HepG2 (cell line): ENCODE data around the gene LIMCH1. TPM values are rescaled to one million over a fixed set of nuclear protein-coding genes. Genes with fewer than 3 reads are reported as not detected.

Experiments used
- ATAC-seq: fragments of 200-7000 bp; cut with Tn5 transposase; 3 replicates; pipeline ENCODE4 v1.9.1; 2020; ENCODE audit warnings: mild to moderate bottlenecking, moderate library complexity
- BruUV-seq: library from RNA; stranded (reverse); fragments of 400-500 nt; replicated peaks from 2 replicates; lab custom pipeline; 2021; lab: Mats Ljungman, UMichigan
- CTCF ChIA-PET: fragments of 300-600 bp; formaldehyde crosslinking; extraction: SDS; loops from one replicate; lab custom pipeline; 2021; ENCODE audit warnings: low total read pairs, inconsistent platforms, low intra/inter-chr PET ratio; lab: Yijun Ruan, JAX
- POLR2A ChIA-PET: fragments of 350-600 bp; sonication (Branson Sonifier 250); formaldehyde crosslinking; loops from one replicate; lab custom pipeline; 2020; ENCODE audit warnings: antibody characterized with exemption, inconsistent platforms; lab: Yijun Ruan, JAX
- DNase-seq: peaks from one replicate; pipeline ENCODE4 v3.0.0-alpha.2; 2015; ENCODE audit warnings: low spot score
- FAIRE-seq: peaks from 3 replicates; lab custom pipeline; 2011; peaks lifted over from hg19 to GRCh38; lab: Jason Lieb, UNC
- H2AFZ ChIP-seq: one replicate; pipeline ENCODE4 v1.6.1; 2011; ENCODE audit warnings: low read length, inconsistent platforms
- H3K27ac ChIP-seq: fragments of 300-600 bp; 3 replicates; pipeline ENCODE4 v1.8.0; 2011; ENCODE audit warnings: mixed run types, mild to moderate bottlenecking, mixed read lengths, low read length, inconsistent platforms; ENCODE audit not compliant: insufficient read depth; ENCODE audit errors: extremely low read length
- H3K27me3 ChIP-seq, 2 experiments: fragments of 200-600 bp in 1 of 2; 2 replicates in 1 of 2; 3 replicates in 1 of 2; pipeline versions ENCODE4 v1.6.0 to v1.8.0; 2011; ENCODE audit warnings: low read length in 2 of 2, mild to moderate bottlenecking in 2 of 2, moderate library complexity in 2 of 2, inconsistent platforms in 1 of 2; ENCODE audit not compliant: insufficient read depth in 2 of 2, control insufficient read depth in 1 of 2
- H3K36me3 ChIP-seq, 2 experiments: fragments of 200-600 bp in 1 of 2; replicated peaks in 1 of 2; 2 replicates in 1 of 2; 3 replicates in 1 of 2; pipeline versions ENCODE4 v1.5.1 to v1.8.0; 2011; ENCODE audit warnings: low read length in 2 of 2, inconsistent platforms in 1 of 2; ENCODE audit not compliant: insufficient read depth in 2 of 2, control insufficient read depth in 1 of 2
- H3K4me1 ChIP-seq: 2 replicates; pipeline ENCODE4 v1.5.1; 2012; ENCODE audit warnings: low read length, inconsistent platforms; ENCODE audit not compliant: insufficient read depth
- H3K4me2 ChIP-seq: 2 replicates; pipeline ENCODE4 v1.6.0; 2011; ENCODE audit warnings: low read depth, low read length, inconsistent platforms
- H3K4me3 ChIP-seq, 3 experiments: fragments of 200-600 bp in 1 of 3; sonication (generic), shearing (Covaris generic) in 1 of 3; replicated peaks in 1 of 3; 2 replicates each; pipeline ENCODE4 v1.5.1; 2011 to 2016; ENCODE audit warnings: low read length in 3 of 3, inconsistent platforms in 2 of 3, low read depth in 2 of 3, mild to moderate bottlenecking in 2 of 3, control low read depth in 1 of 3, mixed read lengths in 1 of 3; ENCODE audit not compliant: insufficient read depth in 1 of 3
- H3K79me2 ChIP-seq: one replicate; pipeline ENCODE4 v1.6.1; 2011; ENCODE audit warnings: low read length, inconsistent platforms; ENCODE audit not compliant: insufficient read depth
- H3K9ac ChIP-seq: 2 replicates; pipeline ENCODE4 v1.6.0; 2011; ENCODE audit warnings: mild to moderate bottlenecking, low read depth, low read length, inconsistent platforms; ENCODE audit not compliant: insufficient read depth
- H3K9me3 ChIP-seq: 2 replicates; pipeline ENCODE4 v1.5.1; 2012; ENCODE audit warnings: mild to moderate bottlenecking, low read length
- H4K20me1 ChIP-seq: 2 replicates; pipeline ENCODE4 v1.6.0; 2011; ENCODE audit warnings: inconsistent platforms, mild to moderate bottlenecking, low read length, moderate library complexity; ENCODE audit not compliant: insufficient read depth
- ASH2L ChIP-seq: fragments of 300-600, 200-600 bp; sonication (generic); IDR thresholded peaks from 2 replicates; pipeline ENCODE4 v1.7.0; 2017; ENCODE audit warnings: low read depth, mild to moderate bottlenecking, moderate library complexity, mixed read lengths, low read length; ENCODE audit not compliant: insufficient read length
- FOSL1 ChIP-seq: sonication (generic); formaldehyde crosslinking; IDR thresholded peaks from 2 replicates; pipeline ENCODE4 v1.9.0; 2021; ENCODE audit warnings: missing genetic modification reagents, borderline replicate concordance
- HMGXB3 ChIP-seq: sonication (generic); formaldehyde crosslinking; IDR thresholded peaks from 2 replicates; pipeline ENCODE4 v1.4.0; 2020; ENCODE audit warnings: missing genetic modification reagents, borderline replicate concordance
- JARID2 ChIP-seq: sonication (generic); formaldehyde crosslinking; IDR thresholded peaks from 2 replicates; pipeline ENCODE4 v1.8.1; 2023; ENCODE audit warnings: missing genetic modification reagents, inconsistent platforms; ENCODE audit not compliant: insufficient replicate concordance
- MIER3 ChIP-seq: IDR thresholded peaks from 2 replicates; pipeline ENCODE4 v1.6.1; 2016; ENCODE audit warnings: missing compliant biosample characterization, borderline replicate concordance
- NONO ChIP-seq, 2 experiments: fragments of 450-650 bp in 1 of 2; sonication (generic) in 1 of 2; formaldehyde crosslinking in 1 of 2; IDR thresholded peaks in 1 of 2; conservative IDR thresholded peaks in 1 of 2; 2 replicates each; pipeline versions ENCODE4 v1.6.1 to v1.8.0; 2017 to 2022; ENCODE audit warnings: mild to moderate bottlenecking in 1 of 2, missing genetic modification reagents in 1 of 2, moderate library complexity in 1 of 2
- RFX3 ChIP-seq: IDR thresholded peaks from 2 replicates; pipeline ENCODE4 v1.6.1; 2016; ENCODE audit warnings: missing biosample characterization, missing genetic modification reagents
- RFXANK ChIP-seq: IDR thresholded peaks from 2 replicates; pipeline ENCODE4 v1.6.1; 2016
- SOX5 ChIP-seq: IDR thresholded peaks from 2 replicates; pipeline ENCODE4 v1.6.1; 2016; ENCODE audit warnings: borderline replicate concordance
- SSRP1 ChIP-seq: IDR thresholded peaks from 2 replicates; pipeline ENCODE4 v1.6.1; 2016; ENCODE audit warnings: control low read depth
- TAF1 ChIP-seq: sonication (generic); formaldehyde crosslinking; IDR thresholded peaks from 2 replicates; pipeline ENCODE4 v1.4.0; 2020; ENCODE audit warnings: missing genetic modification reagents
- THYN1 ChIP-seq: sonication (generic); formaldehyde crosslinking; IDR thresholded peaks from 2 replicates; pipeline ENCODE4 v1.8.1; 2023; ENCODE audit warnings: low read depth, mild to moderate bottlenecking, moderate library complexity, missing genetic modification reagents, borderline replicate concordance
- ZBTB7B ChIP-seq: sonication (generic); formaldehyde crosslinking; IDR thresholded peaks from 2 replicates; pipeline ENCODE4 v1.4.0; 2020; ENCODE audit warnings: missing genetic modification reagents
- ZNF343 ChIP-seq: sonication (generic); formaldehyde crosslinking; IDR thresholded peaks from 2 replicates; pipeline ENCODE4 v1.4.0; 2020; ENCODE audit warnings: mild to moderate bottlenecking, missing genetic modification reagents
- ZNF567 ChIP-seq: sonication (generic); formaldehyde crosslinking; IDR thresholded peaks from 2 replicates; pipeline ENCODE4 v1.8.1; 2023; ENCODE audit warnings: mild to moderate bottlenecking, missing genetic modification reagents, borderline replicate concordance
- ZNF614 ChIP-seq: IDR thresholded peaks from 2 replicates; pipeline ENCODE4 v1.6.1; 2018; ENCODE audit warnings: missing biosample characterization, missing genetic modification reagents, inconsistent platforms, borderline replicate concordance
- ZSCAN21 ChIP-seq: sonication (generic); formaldehyde crosslinking; IDR thresholded peaks from 2 replicates; pipeline ENCODE4 v1.8.0; 2022; ENCODE audit warnings: mild to moderate bottlenecking, missing genetic modification reagents, moderate library complexity, borderline replicate concordance
- ZSCAN9 ChIP-seq: IDR thresholded peaks from 2 replicates; pipeline ENCODE4 v1.6.1; 2016; ENCODE audit warnings: borderline replicate concordance
- whole genome bisulfite sequencing: methylation state at CpG from one replicate; pipeline ENCODE4 v1.1.6; 2017; ENCODE audit warnings: low lambda C conversion rate; 5-methylcytosine and 5-hydroxymethylcytosine counted together
- in situ Hi-C: cut with HindIII; loops from 2 replicates; pipeline ENCODE4 v1.10.0; 2017; ENCODE audit warnings: low pct_unique_long_range_greater_than_20kb; ENCODE audit not compliant: extremely low pct_ligation_motif_present
- intact Hi-C: fragments of 100-400 bp; cut with micrococcal nuclease; formaldehyde crosslinking; loops from one replicate; pipeline ENCODE4 v1.10.0; 2022; ENCODE audit not compliant: unreplicated experiment
- polyA plus RNA-seq, 8 experiments: library from polyadenylated mRNA; depleted of rRNA in 3 of 8; stranded (reverse) in 7 of 8; unstranded in 1 of 8; fragments of >200 nt; fragmentation: Illumina TruSeq in 4 of 8; extraction: Trizol in 4 of 8; gene quantifications; 2 replicates each; pipeline versions ENCODE4 v1.2.1 to v1.2.3, GENCODE V29; 2011 to 2016; ENCODE audit warnings: low read depth in 4 of 8, missing spikeins in 1 of 8, mixed read lengths in 1 of 8; ENCODE audit not compliant: insufficient read depth in 1 of 8
- total RNA-seq, 5 experiments: library from RNA; depleted of rRNA; stranded (reverse); fragments of >200 nt; fragmentation: Illumina TruSeq; extraction: Trizol; gene quantifications; 2 replicates each; pipeline ENCODE4 v1.2.3, GENCODE V29; 2016; ENCODE audit warnings: low read depth in 1 of 5
- TF ChIP-seq, protein P1 (sequence below): sonication (generic); formaldehyde crosslinking; IDR thresholded peaks from 2 replicates; pipeline ENCODE4 v1.4.0; 2020; ENCODE audit warnings: missing genetic modification reagents

The LIMCH1 gene
- total and polyA plus RNA-seq, 2 of the 13 experiments (the other 11 are each of a cell fraction or from before 2014, with no cell fraction given): 0.04 TPM; not detected in 1

DNA sequence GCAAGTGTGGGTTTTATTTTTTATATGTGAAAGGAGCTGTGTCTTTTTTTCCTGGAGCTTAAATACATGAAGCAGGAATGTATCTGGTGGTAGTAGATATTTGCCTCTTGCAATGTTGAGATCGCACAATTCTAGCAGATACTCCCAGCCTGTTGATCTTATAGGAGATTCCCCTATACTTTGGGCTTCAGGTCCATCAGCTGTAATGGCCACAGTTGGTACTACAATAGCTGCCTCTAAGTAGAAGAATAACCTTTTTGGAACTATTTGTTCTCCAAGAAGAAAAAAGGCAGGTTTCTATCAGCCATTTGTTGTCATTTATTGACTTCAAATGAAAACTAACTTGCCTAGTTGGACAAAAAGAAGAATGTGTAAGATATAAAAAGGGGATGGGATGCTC, 37.7 kb downstream of the LIMCH1 start:
- Histone ChIP-seq H3K9me3 (no peaks in the 10 kb centered on the region), H3K9ac (no peak overlapping the region), H3K4me2 (no peak overlapping the region), H3K4me1 (no peaks in the 10 kb centered on the region), H4K20me1 (no peaks in the 10 kb centered on the region), H3K4me3 (no peak overlapping the region), H2AFZ (no peak overlapping the region), H3K79me2 (no peaks in the 10 kb centered on the region), H3K27ac (no peak overlapping the region), H3K27me3 (no peaks in the 10 kb centered on the region; a peak in 1 of 5 replicates), H3K36me3 (no peaks in the 10 kb centered on the region)
- TF ChIP-seq ASH2L: no peak
- TF ChIP-seq JARID2 (CRISPR knock-in tag): no peak
- no peak for TF ChIP-seq ZBTB7B (CRISPR knock-in tag)
- TF ChIP-seq RFXANK (CRISPR knock-in tag): no peak
- no peak for TF ChIP-seq ZNF567 (CRISPR knock-in tag)
- no peak for TF ChIP-seq ZNF614 (CRISPR knock-in tag)
- no peak for TF ChIP-seq FOSL1 (CRISPR knock-in tag)
- TF ChIP-seq HMGXB3 (CRISPR knock-in tag): no peak
- no peak for TF ChIP-seq SOX5
- no peak for TF ChIP-seq ZNF343 (CRISPR knock-in tag)
- no peak for TF ChIP-seq ZSCAN21
- TF ChIP-seq RFX3 (CRISPR knock-in tag): no peak
- TF ChIP-seq ZSCAN9 (CRISPR knock-in tag): no peak
- no peak for TF ChIP-seq SSRP1 (CRISPR knock-in tag)
- TF ChIP-seq NONO (IDR thresholded peaks at IDR 0.05): no peak
- TF ChIP-seq NONO (CRISPR knock-in tag; conservative IDR thresholded peaks at IDR 0.05): no peak
- TF ChIP-seq MIER3 (CRISPR knock-in tag): no peak
- TF ChIP-seq THYN1 (CRISPR knock-in tag): no peak
- no peak for TF ChIP-seq TAF1 (CRISPR knock-in tag)
- TF ChIP-seq, protein P1, sequence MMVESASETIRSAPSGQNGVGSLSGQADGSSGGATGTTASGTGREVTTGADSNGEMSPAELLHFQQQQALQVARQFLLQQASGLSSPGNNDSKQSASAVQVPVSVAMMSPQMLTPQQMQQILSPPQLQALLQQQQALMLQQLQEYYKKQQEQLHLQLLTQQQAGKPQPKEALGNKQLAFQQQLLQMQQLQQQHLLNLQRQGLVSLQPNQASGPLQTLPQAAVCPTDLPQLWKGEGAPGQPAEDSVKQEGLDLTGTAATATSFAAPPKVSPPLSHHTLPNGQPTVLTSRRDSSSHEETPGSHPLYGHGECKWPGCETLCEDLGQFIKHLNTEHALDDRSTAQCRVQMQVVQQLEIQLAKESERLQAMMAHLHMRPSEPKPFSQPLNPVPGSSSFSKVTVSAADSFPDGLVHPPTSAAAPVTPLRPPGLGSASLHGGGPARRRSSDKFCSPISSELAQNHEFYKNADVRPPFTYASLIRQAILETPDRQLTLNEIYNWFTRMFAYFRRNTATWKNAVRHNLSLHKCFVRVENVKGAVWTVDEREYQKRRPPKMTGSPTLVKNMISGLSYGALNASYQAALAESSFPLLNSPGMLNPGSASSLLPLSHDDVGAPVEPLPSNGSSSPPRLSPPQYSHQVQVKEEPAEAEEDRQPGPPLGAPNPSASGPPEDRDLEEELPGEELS (CRISPR knock-in tag): no peak
- 5% methylated on average over 1 of the region's 1 CpG for WGBS
- FAIRE-seq (no peak), DNase-seq (no peak), ATAC-seq (no peak)
- intact Hi-C loops (no loop called here), in situ Hi-C loops (no loop called here)
- no TSS peak for BruUV-seq
- CTCF ChIA-PET: no interaction called here
- POLR2A ChIA-PET: no interaction called here
